Hematopoietic multipotent progenitor cell treated with erythropoietin and hydrocortisone succinate and interleukin-3 and kit ligand, for 6 days (in vitro differentiated cells): ENCODE data around the gene HTT.

Experiments
- DNase-seq: peaks from one replicate; pipeline ENCODE4 v3.0.0-alpha.2; 2015

HTT gene

GRCh38 chr4:3280466-3280865, 206.0 kb downstream of the HTT start:
- DNase-seq: no peak

- no peak for DNase-seq
These were observed 209.0 kb downstream of the HTT start for GRCh38 chr4:3283483-3283882.

DNA sequence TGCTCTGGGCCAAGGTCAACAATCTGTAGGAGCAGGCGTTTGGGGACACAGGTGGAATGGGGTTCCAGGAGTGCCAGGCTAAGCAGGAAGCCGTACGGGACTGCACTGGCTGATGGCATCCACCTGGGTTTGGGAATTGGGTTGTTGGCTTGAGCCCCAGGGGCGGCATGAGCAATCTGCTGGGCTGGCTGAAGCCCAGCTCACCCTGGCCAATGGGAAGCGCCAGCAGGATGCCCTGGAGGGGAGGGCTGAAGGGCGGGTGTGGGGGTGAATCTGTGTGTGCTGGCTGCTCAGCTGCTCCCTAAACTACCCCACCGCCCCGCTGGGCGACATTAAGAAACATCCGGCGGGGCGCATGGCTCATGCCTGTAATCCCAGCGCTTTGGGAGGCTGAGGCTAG, 209.4 kb downstream of the HTT start:
- DNase-seq: no peak

GRCh38 chr4:3284734-3285557, 210.5 kb downstream of the HTT start:
- no peak for DNase-seq

GRCh38 chr4:3285558-3286334, 211.3 kb downstream of the HTT start:
- DNase-seq: peak; percentile 42

DNA sequence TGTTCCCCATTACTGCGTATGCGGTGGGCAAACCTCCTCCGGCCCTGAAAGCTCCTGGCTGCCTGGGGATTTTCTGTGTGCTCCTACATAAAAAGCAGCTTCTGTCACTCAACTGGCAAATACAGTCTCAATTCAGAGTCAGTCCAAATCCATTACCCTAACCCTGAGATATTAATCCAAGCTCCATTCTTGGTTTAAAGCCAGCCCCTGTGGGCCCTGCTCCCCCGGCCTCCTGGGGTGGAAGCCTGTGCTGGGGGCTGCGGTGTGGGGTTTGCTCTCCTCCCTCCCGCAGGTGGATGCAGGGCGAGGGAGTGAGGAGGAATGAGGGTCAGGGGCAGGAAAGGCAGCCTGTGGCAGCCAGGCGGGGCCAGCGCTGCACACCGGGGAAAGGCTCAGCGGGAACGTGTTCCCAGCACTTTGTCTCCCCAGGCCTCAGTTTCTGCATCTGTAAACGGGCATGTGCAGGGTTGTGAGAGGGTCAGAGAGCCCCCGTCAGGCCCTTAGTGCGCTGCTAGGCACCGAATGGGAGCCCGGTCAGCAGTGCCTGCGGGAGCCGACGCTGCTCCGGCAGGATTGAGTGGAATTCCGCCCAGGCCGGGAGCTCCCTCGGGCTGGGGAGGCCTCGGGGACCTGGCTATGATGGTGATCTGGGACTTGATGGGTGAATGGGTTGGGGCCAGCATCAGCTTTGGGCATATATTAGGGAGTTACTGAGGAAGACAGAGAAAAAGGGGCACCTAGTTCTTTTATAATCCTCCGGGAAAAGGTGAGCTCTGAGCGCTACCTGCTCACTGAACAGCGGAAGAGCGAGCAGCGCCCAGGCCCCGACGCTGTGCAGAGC, 212.1 kb downstream of the HTT start:
- no peak for DNase-seq

DNA sequence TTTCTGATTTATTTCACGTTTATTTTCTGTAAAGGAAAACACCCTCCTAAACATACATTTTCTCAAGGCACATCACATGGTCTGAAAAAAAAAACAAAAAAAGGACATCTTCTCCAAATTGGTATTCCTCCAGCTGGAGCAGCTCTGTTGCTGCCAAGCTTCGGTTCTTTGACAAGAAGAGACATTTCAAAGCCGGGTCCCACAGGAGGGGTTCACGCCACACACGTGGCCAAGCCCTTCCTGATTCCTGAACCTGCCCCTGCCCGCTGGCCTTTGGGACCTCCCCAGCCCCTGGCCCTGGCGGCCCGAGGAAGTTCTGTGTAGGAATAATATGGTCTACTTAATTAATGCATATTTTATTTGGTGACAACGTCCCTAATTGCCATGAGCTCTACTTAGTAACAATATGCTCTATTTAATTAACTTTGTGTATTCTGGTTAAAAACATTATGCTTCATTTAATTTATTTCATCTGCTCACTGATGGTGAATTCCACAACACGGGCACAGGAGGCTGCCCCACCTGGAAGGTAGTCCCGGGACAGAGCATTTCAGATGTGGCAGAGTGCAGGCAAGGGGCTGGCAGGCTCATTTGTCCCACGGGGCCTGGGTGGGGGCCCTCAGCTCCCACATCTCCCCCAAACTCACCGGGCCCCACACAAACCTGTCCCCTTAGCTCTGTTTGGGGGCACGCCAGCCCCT, 212.9 kb downstream of the HTT start:
- no peak for DNase-seq

GRCh38 chr4:3287972-3288570, 213.6 kb downstream of the HTT start:
- no peak for DNase-seq

- DNase-seq: no peak
These were observed 214.2 kb downstream of the HTT start for GRCh38 chr4:3288571-3289094.

- no peak for DNase-seq
These were observed 216.0 kb downstream of the HTT start for GRCh38 chr4:3290476-3290875.

DNA sequence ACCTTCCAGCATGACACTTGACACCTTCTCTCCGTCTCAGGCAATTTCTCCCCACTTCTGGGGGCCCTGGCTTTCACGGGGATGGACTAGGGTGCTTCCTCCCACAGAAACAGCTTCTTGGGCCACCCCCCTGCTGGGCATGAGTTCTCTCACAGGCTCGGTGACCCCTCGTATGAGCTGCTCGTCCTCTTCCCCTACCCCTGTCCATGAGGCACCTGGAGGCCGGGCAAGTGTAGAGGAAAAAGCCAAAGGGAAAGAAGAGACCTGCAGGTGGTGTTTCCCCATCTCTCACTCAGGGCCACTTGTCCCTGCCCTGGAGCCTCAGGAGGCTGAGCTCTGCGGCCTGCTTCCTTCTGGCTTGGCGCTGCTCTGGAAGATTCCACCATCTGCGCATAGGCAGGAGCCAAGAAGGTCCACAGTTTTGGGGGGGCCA, 216.4 kb downstream of the HTT start:
- DNase-seq: no peak

- no peak for DNase-seq
These were observed 217.0 kb downstream of the HTT start for GRCh38 chr4:3291411-3291968.

GRCh38 chr4:3291969-3292570, 217.6 kb downstream of the HTT start:
- DNase-seq: peak; percentile 65

DNA sequence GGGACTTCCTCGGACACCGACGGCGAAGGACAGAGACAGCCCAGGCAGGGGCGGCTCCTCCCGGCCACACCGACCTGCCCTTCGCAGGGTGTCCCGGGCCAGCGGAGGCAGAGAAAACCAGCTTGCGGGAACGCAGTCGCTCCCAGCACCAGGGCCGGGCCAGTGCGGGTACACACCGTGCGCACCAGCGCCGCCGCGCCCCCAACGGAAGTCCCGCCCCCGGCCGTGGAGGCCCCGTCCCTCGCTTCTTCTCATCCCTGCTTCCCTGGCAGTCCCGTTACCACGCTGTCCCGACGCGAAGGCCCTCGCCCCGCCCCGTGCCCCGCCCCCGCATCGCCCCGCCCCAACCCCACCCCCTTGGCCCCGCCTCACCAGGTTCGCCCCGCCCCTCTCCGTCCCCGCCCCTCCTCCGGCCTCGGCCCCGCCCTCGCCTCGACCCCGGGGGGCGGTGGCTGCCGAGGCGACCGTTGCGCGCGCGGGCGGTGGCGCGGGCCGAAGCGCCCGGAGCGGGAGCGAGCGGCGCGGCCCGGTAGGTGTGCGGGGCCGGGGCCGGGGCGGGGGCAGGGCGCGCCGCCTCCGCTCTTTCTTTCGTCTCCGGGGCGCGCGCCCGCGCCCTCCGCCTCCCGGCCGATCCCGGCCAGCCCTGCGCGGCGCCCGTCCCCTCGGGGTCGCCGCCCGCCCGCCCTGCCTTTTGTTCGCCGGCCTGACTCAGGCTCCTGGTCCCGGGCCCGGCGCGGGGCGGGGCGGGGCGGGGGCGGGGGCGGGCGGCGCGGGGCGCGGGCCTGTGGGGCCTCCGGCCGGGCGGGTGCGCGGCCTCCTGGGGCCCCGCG, 218.3 kb downstream of the HTT start, which contains the start of gene RGS12:
Gene RGS12, plus strand, starts transcription at position 451 of the 830 bp plus-strand sequence. CDS start 23,150 bp downstream, outside the sequence.
- DNase-seq: peak; percentile 92
